K562 (cell line): ENCODE data around the gene ATP2A3.
A peak's percentile ranks its signal among the peaks of the same experiment; 100 is the strongest.

ENCODE experiments used
- BRF2 ChIP-seq: IDR thresholded peaks from 3 replicates; pipeline ENCODE4 v1.6.1; 2011; ENCODE audit warnings: borderline replicate concordance, mild to moderate bottlenecking; ENCODE audit not compliant: insufficient read length, insufficient read depth
- CTCF ChIP-seq, 3 experiments: IDR thresholded peaks in 2 of 3; conservative IDR thresholded peaks in 1 of 3; 2 replicates each; pipeline ENCODE4 v1.5.1; 2011 to 2012; ENCODE audit warnings: low read length in 3 of 3, mild to moderate bottlenecking in 3 of 3, control low read depth in 2 of 3, improper control_type of control experiment in 1 of 3, inconsistent platforms in 1 of 3, low read depth in 1 of 3, mixed read lengths in 1 of 3, moderate library complexity in 1 of 3; ENCODE audit not compliant: insufficient read depth in 2 of 3
- EP300 ChIP-seq: IDR thresholded peaks from 2 replicates; pipeline ENCODE4 v1.6.1; 2012; ENCODE audit warnings: low read length, improper control_type of control experiment
- MAX ChIP-seq: sonication (generic); formaldehyde crosslinking; IDR thresholded peaks from 2 replicates; pipeline ENCODE4 v1.9.0; 2022; ENCODE audit warnings: mild to moderate bottlenecking, missing genetic modification reagents
- MAZ ChIP-seq, 2 experiments: fragments of 450-650 bp in 1 of 2; sonication (generic) in 1 of 2; formaldehyde crosslinking; IDR thresholded peaks in 1 of 2; conservative IDR thresholded peaks in 1 of 2; 2 replicates each; pipeline versions ENCODE4 v1.4.0 to v1.5.0; 2020; ENCODE audit warnings: mild to moderate bottlenecking in 1 of 2, missing genetic modification reagents in 1 of 2
- NR2F6 ChIP-seq: fragments of 450-650 bp; formaldehyde crosslinking; IDR thresholded peaks from 2 replicates; pipeline ENCODE4 v1.4.0; 2020; ENCODE audit warnings: mild to moderate bottlenecking
- POLR2A ChIP-seq: fragments of 450-650 bp; conservative IDR thresholded peaks from 2 replicates; pipeline ENCODE4 v1.6.1; 2016
- SIN3B ChIP-seq: fragments of 450-650 bp; IDR thresholded peaks from 2 replicates; pipeline ENCODE4 v1.6.1; 2017; ENCODE audit warnings: low read depth, mild to moderate bottlenecking, moderate library complexity
- SMAD1 ChIP-seq: fragments of 150-350 bp; IDR thresholded peaks from 2 replicates; pipeline ENCODE4 v1.6.1; 2014; ENCODE audit warnings: low read length, low read depth; ENCODE audit not compliant: partially characterized antibody
- SRSF7 ChIP-seq: fragments of 200-400 bp; formaldehyde crosslinking; optimal IDR thresholded peaks from 2 replicates; pipeline ENCODE3; 2017; ENCODE audit warnings: mild to moderate bottlenecking, low read depth, low read length
- TCF7 ChIP-seq: sonication (generic); IDR thresholded peaks from 2 replicates; pipeline ENCODE4 v1.6.1; 2016; ENCODE audit warnings: antibody characterized with exemption, borderline replicate concordance
- ZBTB1 ChIP-seq: sonication (generic); formaldehyde crosslinking; IDR thresholded peaks from 2 replicates; pipeline ENCODE4 v1.8.1; 2023; ENCODE audit warnings: missing genetic modification reagents, low read depth, mild to moderate bottlenecking, borderline replicate concordance
- ZNF589 ChIP-seq: fragments of 200-800 bp; sonication (Bioruptor generic); IDR thresholded peaks from 2 replicates; pipeline ENCODE4 v1.6.1; 2016; ENCODE audit warnings: low read depth, missing genetic modification characterization, missing compliant biosample characterization
- ZNF830 ChIP-seq: fragments of 250-450 bp; sonication (Bioruptor Pico); IDR thresholded peaks from 2 replicates; pipeline ENCODE4 v1.5.0; 2021; ENCODE audit warnings: mild to moderate bottlenecking

- TF ChIP-seq ZBTB1 (CRISPR knock-in tag), result no peak
- TF ChIP-seq MAZ (CRISPR knock-in tag; conservative IDR thresholded peaks at IDR 0.05 in 1 of 2, IDR thresholded peaks at IDR 0.05 in 1 of 2), result 0 out of 4 replicates have a peak, but pooled peaks of 1 of the 2 experiments have one; percentile 34
- TF ChIP-seq SRSF7, result no peak
- TF ChIP-seq NR2F6 (CRISPR knock-in tag), result no peak
- TF ChIP-seq MAX (CRISPR knock-in tag), result no peak
- TF ChIP-seq SIN3B, result no peak
- TF ChIP-seq POLR2A, result no peak
- no peak for TF ChIP-seq BRF2
- no peak for TF ChIP-seq CTCF (IDR thresholded peaks at IDR 0.05 in 2 of 3, conservative IDR thresholded peaks at IDR 0.05 in 1 of 3; ENCODE audit: insufficient read depth in 2 of 3, low read depth in 1 of 3, low read length in 3 of 3)
- TF ChIP-seq ZNF589, result no peak
- TF ChIP-seq TCF7, result no peak
- no peak for TF ChIP-seq ZNF830 (CRISPR knock-in tag)
- TF ChIP-seq EP300, result no peak
- TF ChIP-seq SMAD1, result no peak
Observed at GRCh38 chr17:3944485-3945388, 19.5 kb downstream of the ATP2A3 start.
